DND-41 (cell line): ENCODE measurements around the gene FAAP100.

ENCODE experiments used
- EZH2 ChIP-seq: IDR thresholded peaks from 3 replicates; pipeline ENCODE4 v1.6.1; 2012; ENCODE audit warnings: borderline replicate concordance, low read depth, mild to moderate bottlenecking, moderate library complexity, low read length, inconsistent platforms; ENCODE audit not compliant: severe bottlenecking
- TF ChIP-seq, protein P1 (sequence below): IDR thresholded peaks from 2 replicates; pipeline ENCODE4 v1.5.1; 2012; ENCODE audit warnings: borderline replicate concordance, low read length, moderate library complexity, mild to moderate bottlenecking; ENCODE audit not compliant: poor library complexity, severe bottlenecking; ENCODE audit errors: extremely low read depth

DNA sequence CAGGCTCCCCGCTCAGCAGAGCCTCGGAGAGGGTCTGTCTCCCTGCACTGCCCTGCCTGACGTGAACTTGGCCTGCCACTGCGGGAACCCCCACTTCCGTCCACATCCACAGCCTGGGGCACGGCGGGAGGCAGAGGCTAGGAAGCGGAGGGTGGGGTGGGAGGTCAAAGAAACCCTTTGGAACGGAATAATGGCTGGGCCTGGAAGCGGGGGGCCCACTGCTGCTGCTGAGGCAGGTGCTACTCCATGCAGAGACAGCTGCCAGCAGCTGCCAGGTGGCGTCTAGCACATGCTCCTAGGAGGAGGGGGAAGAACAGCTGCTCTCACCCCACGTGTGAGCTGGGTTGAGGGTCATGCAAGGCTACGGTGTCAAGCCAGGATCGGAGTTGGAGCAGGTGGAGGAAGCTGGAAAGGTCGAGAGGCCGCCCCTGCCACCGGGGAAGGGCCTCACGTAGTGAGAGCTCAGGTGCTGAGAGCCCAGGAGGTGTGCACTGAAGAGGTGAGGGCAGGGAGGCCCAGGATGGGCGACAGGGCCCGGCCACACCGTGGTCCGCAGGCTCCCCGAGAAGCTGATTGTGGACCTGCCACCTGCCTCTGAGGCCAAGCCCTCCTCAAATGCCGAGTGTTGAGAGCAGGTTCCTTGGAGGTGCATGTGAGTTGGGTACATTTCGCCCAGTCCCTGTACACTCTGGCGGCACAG, 14.1 kb downstream of the FAAP100 start:
- TF ChIP-seq, protein P1, sequence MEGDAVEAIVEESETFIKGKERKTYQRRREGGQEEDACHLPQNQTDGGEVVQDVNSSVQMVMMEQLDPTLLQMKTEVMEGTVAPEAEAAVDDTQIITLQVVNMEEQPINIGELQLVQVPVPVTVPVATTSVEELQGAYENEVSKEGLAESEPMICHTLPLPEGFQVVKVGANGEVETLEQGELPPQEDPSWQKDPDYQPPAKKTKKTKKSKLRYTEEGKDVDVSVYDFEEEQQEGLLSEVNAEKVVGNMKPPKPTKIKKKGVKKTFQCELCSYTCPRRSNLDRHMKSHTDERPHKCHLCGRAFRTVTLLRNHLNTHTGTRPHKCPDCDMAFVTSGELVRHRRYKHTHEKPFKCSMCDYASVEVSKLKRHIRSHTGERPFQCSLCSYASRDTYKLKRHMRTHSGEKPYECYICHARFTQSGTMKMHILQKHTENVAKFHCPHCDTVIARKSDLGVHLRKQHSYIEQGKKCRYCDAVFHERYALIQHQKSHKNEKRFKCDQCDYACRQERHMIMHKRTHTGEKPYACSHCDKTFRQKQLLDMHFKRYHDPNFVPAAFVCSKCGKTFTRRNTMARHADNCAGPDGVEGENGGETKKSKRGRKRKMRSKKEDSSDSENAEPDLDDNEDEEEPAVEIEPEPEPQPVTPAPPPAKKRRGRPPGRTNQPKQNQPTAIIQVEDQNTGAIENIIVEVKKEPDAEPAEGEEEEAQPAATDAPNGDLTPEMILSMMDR, result no peak
- TF ChIP-seq EZH2, result no peak
